ENCODE data around the gene LRRC59.

Gene LRRC59

DNA sequence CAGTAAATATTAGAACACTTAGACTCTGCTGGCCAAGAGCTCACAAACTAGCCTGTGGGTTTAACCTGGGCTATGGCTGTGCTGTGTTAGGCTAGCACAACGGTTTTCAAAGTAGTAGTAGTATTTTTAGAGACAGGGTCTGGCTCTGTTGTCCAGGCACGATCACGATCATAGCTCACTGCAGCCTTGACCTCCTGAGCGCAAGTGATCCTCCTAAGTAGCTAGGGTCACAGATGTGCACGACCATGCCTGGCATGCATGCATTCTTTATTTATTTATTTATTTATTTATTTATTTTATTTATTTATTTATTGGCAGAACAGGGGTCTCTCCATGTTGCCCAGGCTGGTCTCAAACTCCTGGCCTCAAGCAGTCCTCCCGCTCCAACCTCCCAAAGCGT is 34.7 kb downstream of the LRRC59 start:
- DNase-seq (ENCODE audit: low read depth): no peak
- no peak overlapping the region for H3K4me3 ChIP-seq (ENCODE audit: low read depth, low read length)
- TF ChIP-seq MAX (IDR thresholded peaks at IDR 0.05; ENCODE audit: low read depth, low read length) (no peak), MYC (IDR thresholded peaks at IDR 0.05; ENCODE audit: low read depth, low read length) (no peak), POLR2A (IDR thresholded peaks at IDR 0.05; ENCODE audit: extremely low read depth, insufficient read length) (no peak)
- TF ChIP-seq, protein P1, sequence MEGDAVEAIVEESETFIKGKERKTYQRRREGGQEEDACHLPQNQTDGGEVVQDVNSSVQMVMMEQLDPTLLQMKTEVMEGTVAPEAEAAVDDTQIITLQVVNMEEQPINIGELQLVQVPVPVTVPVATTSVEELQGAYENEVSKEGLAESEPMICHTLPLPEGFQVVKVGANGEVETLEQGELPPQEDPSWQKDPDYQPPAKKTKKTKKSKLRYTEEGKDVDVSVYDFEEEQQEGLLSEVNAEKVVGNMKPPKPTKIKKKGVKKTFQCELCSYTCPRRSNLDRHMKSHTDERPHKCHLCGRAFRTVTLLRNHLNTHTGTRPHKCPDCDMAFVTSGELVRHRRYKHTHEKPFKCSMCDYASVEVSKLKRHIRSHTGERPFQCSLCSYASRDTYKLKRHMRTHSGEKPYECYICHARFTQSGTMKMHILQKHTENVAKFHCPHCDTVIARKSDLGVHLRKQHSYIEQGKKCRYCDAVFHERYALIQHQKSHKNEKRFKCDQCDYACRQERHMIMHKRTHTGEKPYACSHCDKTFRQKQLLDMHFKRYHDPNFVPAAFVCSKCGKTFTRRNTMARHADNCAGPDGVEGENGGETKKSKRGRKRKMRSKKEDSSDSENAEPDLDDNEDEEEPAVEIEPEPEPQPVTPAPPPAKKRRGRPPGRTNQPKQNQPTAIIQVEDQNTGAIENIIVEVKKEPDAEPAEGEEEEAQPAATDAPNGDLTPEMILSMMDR (IDR thresholded peaks at IDR 0.05; ENCODE audit: low read depth, low read length): no peak

GRCh38 chr17:50361561-50362480 is 35.5 kb downstream of the LRRC59 start:
- DNase-seq (ENCODE audit: low read depth): peak; percentile 81
- TF ChIP-seq, protein P1 (IDR thresholded peaks at IDR 0.05; ENCODE audit: low read depth, low read length): peak; percentile 83
- peak; percentile 86 for TF ChIP-seq MYC (IDR thresholded peaks at IDR 0.05; ENCODE audit: low read depth, low read length)
- TF ChIP-seq POLR2A (IDR thresholded peaks at IDR 0.05; ENCODE audit: extremely low read depth, insufficient read length): no peak
- TF ChIP-seq MAX (IDR thresholded peaks at IDR 0.05; ENCODE audit: low read depth, low read length): peak; percentile 87
- H3K4me3 ChIP-seq (ENCODE audit: low read depth, low read length): no peak overlapping the region

DNA sequence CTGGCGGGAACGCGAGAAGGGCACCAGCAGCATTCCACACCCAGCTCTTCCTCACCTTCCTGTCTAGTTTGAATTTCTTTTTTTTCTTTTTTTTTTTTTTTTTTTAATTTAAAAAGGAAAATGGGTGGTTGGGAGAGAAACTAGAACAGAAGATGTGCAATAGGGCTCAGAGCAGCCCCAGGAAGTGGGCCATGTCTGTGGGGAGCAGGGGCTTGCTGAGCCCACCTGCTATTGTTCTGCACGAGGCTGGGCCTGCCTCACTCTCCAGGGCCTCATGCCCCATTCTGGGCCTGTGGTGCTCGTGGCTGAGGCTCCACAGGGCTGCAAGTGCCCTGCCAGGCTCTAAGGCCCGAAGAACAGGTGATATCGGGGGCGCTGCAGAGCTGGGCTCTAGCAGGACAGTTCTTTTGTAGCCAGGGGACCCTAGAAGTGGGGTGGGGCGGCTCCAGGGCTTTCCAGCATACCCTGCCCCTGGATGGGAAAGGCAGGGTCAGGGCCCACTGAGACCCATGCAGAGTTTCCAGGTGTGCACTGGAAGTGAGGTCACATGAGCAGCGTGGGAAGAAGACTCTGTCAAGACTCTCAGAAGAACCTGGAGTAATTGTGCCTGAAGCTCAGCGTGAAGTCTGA is 36.7 kb downstream of the LRRC59 start:
- no peak for DNase-seq (ENCODE audit: low read depth)
- no peak for TF ChIP-seq MAX (IDR thresholded peaks at IDR 0.05; ENCODE audit: low read depth, low read length)
- TF ChIP-seq, protein P1 (IDR thresholded peaks at IDR 0.05; ENCODE audit: low read depth, low read length): no peak
- TF ChIP-seq POLR2A (IDR thresholded peaks at IDR 0.05; ENCODE audit: extremely low read depth, insufficient read length): no peak
- no peak for TF ChIP-seq MYC (IDR thresholded peaks at IDR 0.05; ENCODE audit: low read depth, low read length)
- no peak overlapping the region for H3K4me3 ChIP-seq (ENCODE audit: low read depth, low read length)

DNA sequence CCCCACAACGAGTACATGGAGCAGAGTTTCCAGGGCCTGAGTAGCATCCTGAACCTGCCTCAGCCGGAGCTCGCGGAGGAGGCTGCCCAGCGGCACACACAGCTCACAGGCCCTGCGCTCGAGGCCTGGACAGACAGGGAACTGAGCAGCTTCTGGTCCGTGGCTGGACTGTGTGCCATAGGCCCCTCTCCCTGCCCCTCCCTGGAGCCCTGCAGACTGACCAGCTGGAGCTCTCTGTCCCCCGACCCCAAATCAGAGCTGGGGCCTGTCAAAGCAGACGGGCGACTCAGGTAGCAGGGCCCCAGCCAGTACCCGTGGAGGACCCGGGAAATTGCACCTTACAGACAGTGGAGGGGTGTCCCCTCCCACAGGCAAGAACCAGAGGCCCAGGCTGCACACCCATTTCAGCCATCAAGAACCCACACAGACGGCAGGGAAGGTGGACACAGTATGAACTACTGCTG is 37.3 kb downstream of the LRRC59 start:
- TF ChIP-seq MYC (IDR thresholded peaks at IDR 0.05; ENCODE audit: low read depth, low read length) (no peak), MAX (IDR thresholded peaks at IDR 0.05; ENCODE audit: low read depth, low read length) (no peak), POLR2A (IDR thresholded peaks at IDR 0.05; ENCODE audit: extremely low read depth, insufficient read length) (no peak)
- TF ChIP-seq, protein P1 (IDR thresholded peaks at IDR 0.05; ENCODE audit: low read depth, low read length): no peak
- H3K4me3 ChIP-seq (ENCODE audit: low read depth, low read length): no peak overlapping the region
- no peak for DNase-seq (ENCODE audit: low read depth)

DNA sequence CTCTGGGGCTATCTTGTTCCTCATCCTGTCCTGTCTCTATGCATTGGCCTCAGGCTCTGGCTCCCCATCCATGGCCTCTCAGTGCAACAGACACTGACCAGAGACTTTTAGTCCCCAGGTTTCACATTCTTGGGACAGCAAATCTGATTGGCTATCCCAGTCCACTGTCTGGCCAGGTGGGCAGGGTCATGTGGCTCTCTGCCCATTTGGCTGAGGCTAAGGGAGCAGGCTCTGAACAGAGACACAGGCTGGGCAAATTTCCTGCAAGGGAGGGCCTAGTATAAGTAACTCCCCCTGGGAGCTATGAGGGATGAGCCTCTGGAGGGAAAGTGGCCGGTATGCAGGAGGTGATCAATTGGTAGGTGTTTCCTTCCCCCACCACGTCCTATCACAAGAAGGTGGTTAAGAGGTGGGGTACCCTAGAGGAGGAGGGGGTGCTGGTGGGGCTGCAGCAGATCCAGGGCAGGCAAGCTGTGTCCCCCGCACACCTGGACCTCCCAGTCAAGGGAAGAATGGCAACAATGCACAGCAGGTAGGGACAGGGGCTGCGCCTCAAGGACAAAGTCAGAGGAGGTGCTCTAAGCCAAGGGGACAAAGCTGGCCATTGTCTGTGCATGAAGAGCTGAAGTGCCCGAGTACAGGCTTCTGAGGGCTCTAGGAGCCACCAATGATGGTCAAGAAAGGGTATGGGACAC is 38.2 kb downstream of the LRRC59 start:
- no peak overlapping the region for H3K4me3 ChIP-seq (ENCODE audit: low read depth, low read length)
- TF ChIP-seq POLR2A (IDR thresholded peaks at IDR 0.05; ENCODE audit: extremely low read depth, insufficient read length) (no peak), MYC (IDR thresholded peaks at IDR 0.05; ENCODE audit: low read depth, low read length) (no peak), MAX (IDR thresholded peaks at IDR 0.05; ENCODE audit: low read depth, low read length) (no peak)
- TF ChIP-seq, protein P1 (IDR thresholded peaks at IDR 0.05; ENCODE audit: low read depth, low read length): no peak
- no peak for DNase-seq (ENCODE audit: low read depth)
